HG03108 (cell line): Measurements from ENCODE around the gene HOXB7.

Experiments
- ATAC-seq: cut with Tn5 transposase; IDR thresholded peaks from one replicate; pipeline ENCODE4 v1.9.1; 2021; ENCODE audit warnings: moderate library complexity; ENCODE audit not compliant: unreplicated experiment

HOXB7 gene

DNA sequence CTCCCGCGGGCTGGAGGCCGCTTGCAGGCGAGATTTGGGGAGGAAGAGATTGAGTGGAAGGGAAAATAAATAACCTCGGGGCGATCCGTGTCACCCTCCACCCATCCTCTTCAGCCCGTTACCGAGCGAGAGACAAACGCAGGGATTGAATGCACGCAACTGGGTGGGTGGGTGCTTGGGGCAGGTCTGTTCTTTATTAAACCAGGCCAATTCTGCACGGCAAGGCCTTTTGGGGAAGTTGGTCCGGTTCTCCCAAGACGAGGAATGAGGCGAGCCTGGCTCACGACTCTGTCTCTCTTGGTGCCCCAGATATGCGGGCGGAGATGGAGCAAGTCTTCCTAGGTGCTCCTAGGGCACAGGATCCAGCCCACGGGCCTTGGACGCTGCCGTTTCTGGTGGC, 396 bp upstream of the HOXB7 start:
- ATAC-seq = no peak

DNA sequence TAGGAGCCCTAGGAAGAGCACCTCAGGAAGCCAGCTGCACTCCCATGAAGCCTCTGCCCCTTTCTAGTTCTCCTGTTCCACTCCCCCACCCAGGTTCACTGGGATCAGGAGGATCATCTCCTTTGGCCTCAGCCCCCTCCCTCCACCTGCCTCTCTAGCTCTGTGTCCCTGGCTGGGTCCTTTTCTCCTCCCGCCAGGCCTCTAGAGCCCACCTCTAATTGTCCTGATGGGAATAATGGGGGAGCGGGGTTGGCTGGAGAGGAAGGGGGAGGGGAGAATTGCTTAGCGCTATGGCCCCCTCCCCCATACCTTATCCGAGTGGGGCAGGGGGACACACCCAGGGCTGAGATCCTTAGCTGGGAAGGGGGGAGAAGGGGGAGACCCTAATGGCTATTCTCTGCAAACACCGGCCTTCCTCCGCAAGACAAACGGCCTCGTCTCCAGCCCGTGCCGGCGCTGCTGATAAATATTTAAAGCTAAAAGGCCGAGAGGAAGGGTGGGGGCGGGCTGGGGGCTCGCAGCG, 997 bp downstream of the HOXB7 start:
- ATAC-seq = no peak

DNA sequence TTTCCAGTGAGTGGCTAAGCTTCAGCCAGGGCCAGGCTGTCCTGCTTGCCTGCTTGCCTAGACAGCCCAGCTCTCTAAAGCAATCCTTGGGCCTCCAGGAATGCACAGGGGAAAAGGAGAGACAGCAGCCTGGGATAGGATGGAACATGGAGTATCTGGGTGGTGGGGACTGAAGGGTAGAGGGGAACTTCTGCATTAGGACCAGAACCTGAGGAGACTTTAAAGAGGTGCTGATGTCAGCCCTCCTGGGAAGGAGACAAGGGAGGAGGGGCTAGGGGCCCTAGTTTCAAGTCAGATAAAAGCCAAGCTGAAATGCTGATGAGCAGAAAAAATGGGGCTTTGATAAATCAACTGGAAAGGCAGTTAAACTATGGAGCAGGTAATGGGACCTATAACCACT, 1.8 kb downstream of the HOXB7 start:
- ATAC-seq = no peak

DNA sequence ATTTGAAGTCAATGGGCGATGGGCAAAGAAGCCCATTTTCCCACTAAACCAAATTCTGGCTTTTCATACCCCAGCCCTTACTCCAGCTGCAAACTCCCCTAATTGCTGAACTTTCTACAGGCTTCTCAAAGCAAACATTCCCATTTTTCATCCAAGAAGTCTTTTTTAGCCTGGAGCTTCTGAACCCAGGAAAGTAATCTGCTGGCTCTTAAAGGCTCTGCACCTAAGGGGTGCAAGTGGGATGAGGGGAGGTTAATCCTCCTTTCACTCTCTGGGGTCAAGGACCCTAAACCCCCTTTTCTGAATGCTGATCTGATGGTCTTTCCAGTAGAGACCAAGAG, 2.4 kb downstream of the HOXB7 start:
- no peak for ATAC-seq

GRCh38 chr17:48606892-48607614, 3.8 kb downstream of the HOXB7 start:
- ATAC-seq = no peak

GRCh38 chr17:48605991-48606891, 4.6 kb downstream of the HOXB7 start:
- ATAC-seq = no peak

- no peak for ATAC-seq
Observed at GRCh38 chr17:48605409-48605919, 5.4 kb downstream of the HOXB7 start.

- ATAC-seq = no peak
Observed at GRCh38 chr17:48604770-48605329, 6.0 kb downstream of the HOXB7 start, which contains the start of gene HOXB6. Gene HOXB6 (minus strand): TSS chr17:48604986. CDS start chr17:48598150, 6,836 bp downstream.

GRCh38 chr17:48603959-48604769, 6.7 kb downstream of the HOXB7 start:
- no peak for ATAC-seq

DNA sequence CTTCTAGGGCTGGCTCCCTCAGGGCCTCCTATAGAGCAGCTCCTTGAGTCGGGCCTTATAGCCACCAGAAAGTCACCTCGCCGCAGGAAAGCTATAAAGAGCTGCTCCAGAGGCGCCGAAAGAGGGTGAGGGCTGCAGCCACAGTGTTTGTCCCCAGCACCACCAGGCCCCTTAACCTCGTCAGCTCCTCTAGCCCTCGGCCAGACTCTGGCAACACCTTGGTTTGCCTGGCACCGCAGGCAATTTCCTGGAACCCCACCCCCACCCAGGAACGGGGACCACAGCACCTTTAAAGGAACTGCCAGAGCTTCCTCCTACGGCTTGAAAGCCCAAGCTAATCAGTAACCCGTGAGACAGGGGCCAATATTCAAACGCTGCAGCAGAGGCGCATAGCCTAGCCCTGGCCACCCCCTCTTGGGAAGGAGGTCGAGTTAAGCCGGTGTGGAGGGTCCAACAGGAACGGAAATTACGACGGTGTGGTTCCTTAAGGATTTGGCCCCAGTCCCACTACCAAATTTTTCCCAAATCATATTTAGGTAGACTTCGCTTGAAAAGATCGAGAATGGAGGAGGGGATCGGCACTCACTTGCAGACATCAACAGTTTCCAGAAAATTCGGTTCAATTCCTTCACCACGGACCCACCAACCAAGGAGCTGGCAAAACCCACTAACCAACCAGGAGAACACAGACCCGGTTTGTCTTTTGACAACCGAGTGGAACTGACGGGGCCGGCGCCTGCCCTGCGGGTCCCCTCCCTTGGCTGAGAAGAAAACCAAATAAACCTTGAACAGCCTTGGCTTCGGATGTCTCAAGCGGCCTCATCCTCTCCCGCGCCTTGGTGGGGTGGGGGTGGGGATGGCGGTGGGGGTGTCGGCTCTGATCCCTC, 9.0 kb downstream of the HOXB7 start:
- no peak for ATAC-seq

DNA sequence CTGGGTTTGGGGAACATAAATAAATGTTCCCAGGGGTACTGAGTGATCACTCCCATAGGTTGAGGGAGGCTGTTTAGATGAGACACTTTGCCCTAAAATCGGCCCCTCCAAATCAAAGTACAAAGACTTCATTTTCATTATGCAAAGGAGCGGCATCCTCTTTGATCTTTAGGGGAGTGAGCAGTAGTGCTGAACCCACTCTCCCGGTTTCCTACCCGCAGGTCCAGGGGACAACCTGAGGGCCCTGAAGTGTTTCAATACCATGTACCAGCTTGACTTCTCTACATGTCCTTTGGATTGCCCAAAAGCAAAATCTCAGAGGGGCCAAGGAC, 9.6 kb downstream of the HOXB7 start:
- no peak for ATAC-seq

DNA sequence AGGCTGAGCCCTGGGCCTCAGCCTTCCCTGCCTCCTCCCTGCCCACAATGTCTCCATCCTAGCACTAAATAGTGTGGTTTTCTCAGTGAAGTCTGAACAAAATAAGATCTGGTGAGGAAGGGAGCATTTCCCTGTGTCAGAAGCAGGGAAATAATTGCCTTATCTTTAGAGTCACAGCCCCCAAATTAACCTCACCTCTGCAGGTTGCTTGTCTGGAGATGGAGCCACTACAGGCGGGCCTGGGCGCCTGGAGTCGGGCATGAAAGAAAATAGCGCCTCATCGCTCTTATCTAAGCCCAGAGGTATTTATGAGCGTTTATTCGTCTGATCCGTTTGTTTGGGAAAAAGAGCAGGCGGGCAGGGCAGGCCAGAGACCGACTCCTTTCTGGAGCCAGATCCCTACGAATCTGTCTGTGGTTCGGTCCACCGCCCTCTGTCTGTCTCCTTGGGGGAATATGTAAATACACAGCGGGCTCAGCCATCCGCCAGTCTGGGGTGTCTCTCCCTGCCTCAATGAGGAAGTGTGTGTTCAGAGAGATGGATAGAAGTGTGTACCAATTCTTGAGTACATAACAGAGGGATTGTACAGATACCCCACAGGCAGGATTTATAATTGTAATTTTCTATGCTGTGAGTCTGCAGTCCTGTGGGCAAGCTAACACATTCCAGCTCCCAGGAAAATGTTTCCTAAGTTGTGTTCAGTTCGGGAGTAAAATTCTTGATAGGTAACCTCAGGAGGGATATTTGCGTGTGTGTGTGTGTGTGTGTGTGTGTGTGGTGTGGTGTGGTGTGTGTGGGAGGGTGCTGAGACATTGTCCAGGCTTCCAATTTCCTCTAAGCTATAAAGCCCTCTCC, 10.3 kb downstream of the HOXB7 start:
- ATAC-seq = no peak

DNA sequence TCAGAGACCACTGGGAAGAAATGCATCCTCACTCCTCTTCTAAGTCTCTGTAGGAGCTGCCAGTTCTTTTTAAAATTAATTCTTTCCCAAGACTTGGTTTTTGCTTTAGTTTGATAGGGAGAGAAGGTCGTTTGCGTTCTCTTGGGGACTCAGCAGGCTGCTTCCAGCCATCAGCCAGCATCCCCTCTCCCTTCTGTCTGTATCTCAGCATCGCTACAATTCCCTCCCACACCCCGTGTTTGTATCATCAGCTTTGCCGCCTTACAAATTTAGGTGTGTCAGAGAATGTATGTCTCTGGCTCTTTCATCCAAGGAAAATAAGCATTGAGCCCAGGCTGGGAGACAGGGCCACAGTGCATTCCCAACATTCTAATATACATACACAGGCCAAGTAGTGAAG, 11.5 kb downstream of the HOXB7 start:
- no peak for ATAC-seq

DNA sequence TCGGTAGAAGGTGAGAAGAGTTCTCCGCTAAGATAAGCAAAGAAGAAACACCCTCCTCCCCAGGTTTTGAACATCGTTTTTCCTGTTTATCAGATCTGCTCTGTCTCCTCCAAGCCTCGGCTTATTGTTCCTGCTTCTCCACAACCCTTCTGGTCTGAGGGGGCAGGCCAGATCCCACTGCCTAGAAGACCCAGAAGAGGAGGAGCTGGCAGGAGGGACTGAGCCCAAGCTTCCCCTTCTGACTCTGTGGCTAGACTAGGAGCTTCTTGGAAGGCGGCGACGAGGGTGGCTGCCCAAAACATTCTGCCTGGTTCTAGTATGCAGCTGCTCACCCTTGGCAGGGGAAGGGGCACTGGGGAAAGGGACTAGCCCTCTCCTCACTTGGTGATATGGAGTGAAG, 12.1 kb downstream of the HOXB7 start:
- no peak for ATAC-seq

- ATAC-seq = no peak
Observed at GRCh38 chr17:48597778-48598631, 12.8 kb downstream of the HOXB7 start.

DNA sequence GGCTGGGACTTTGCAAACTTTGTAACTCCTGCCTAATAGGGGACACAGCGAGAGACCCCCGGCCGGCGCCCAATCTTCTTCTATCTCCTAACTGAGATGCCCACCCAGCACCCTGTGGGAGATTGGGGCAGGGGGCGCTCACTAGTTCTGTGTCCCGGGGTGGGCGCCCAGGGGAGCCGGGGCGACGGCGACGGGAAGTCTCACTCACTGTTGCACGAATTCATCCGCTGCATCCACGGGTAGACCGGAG, 13.4 kb downstream of the HOXB7 start:
- no peak for ATAC-seq

DNA sequence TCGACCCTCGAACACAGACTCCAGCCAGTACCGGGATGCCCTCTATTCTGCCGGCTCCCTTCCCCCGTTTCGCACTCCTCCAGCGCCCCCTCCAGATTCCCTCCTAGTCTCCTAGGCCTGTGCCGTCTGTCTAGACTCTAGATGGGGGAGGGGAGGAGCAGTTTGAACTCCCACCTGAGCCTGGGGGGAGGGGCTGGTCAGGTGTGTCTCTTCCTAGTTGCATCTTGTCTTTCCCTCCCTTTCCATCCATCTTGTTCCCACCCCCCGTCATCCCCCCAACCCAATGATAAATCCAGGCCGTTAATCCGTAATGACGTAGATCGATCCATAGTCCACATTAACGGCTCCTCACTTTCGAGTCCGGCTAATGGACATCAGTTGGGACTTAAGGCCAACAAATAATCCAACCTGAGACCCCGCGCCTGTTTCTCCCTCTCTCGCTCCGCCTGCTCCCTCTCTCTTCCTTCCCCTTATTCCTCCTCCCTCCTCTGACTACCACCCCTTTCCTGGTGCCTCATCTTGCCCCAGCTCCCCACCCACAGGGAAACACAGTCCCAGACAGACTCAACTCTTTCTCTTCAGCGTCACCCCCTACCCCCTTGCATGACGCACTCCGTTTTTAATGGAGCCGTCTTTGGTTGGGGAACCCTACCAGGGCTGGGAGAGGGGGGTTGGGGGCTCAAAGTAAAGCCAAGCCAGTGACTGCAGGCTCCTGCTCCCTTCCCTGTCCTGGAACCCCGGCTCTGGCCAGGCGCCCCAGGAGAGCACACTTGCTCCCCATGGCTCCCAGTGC, 13.9 kb downstream of the HOXB7 start:
- ATAC-seq = no peak
